Measurements from ENCODE around the gene OSBPL9.

GRCh38 chr1:51799372-51799771 is 182.5 kb downstream of the OSBPL9 start:
- TF ChIP-seq CTCF (IDR thresholded peaks at IDR 0.05; ENCODE audit: insufficient read depth, low read length) (no peak), POLR2AphosphoS5 (IDR thresholded peaks at IDR 0.05; ENCODE audit: low read depth) (no peak)
